Peyer's patch (tissue), 4 donors: Measurements from ENCODE around the gene ANG. TPM values are rescaled to one million over a fixed set of nuclear protein-coding genes. Genes with fewer than 3 reads are reported as not detected.
"Not testable (repeated sequence)": the region's sequence is repeated elsewhere in the genome, so short reads cannot be mapped to it uniquely, and the experiment has no call there.

Experiments used
- DNase-seq, 3 donors: peaks; one replicate each; pipeline ENCODE4 v3.0.0-alpha.2; 2017 to 2019
- H3K27ac ChIP-seq, 4 donors: fragments of 200-600 bp; sonication (generic); one replicate each; pipeline ENCODE4 v1.5.1; 2016 to 2019
- H3K27me3 ChIP-seq, 2 donors: fragments of 200-600 bp; sonication (generic); one replicate each; pipeline ENCODE4 v1.5.1; 2019
- H3K36me3 ChIP-seq, 3 donors: fragments of 200-600 bp; sonication (generic); one replicate each; pipeline ENCODE4 v1.5.1; 2016 to 2019
- H3K4me1 ChIP-seq, 4 donors: fragments of 200-600 bp; sonication (generic); one replicate each; pipeline ENCODE4 v1.5.1; 2016 to 2019
- H3K4me3 ChIP-seq, 4 donors: fragments of 200-600 bp; sonication (generic); 1 replicate in 3 of 4; 2 replicates in 1 of 4; pipeline ENCODE4 v1.5.1; 2016 to 2019; ENCODE audit warnings: mild to moderate bottlenecking in 1 of 4
- H3K9me3 ChIP-seq, 4 donors: fragments of 200-600 bp; sonication (generic); one replicate each; pipeline ENCODE4 v1.5.1; 2016 to 2019; ENCODE audit warnings: mild to moderate bottlenecking in 1 of 4
- CTCF ChIP-seq, 6 experiments: fragments of 450-650 bp in 4 of 6; fragments of 200-600 bp in 2 of 6; sonication (generic) in 1 of 6; IDR thresholded peaks; one replicate each; pipeline ENCODE4 v1.5.1; 2017 to 2019; ENCODE audit warnings: antibody characterized with exemption in 6 of 6, mild to moderate bottlenecking in 3 of 6, moderate library complexity in 1 of 6
- POLR2A ChIP-seq, 2 donors: fragments of 450-650 bp; IDR thresholded peaks; one replicate each; pipeline ENCODE4 v1.5.1; 2017; ENCODE audit warnings: antibody characterized with exemption in 2 of 2, mild to moderate bottlenecking in 2 of 2, moderate library complexity in 2 of 2
- total RNA-seq, 4 donors: library from RNA; depleted of rRNA; stranded (reverse); fragments of >200 nt; gene quantifications; one replicate each; pipeline ENCODE4 v1.1.0, GENCODE V29; 2016

ANG gene
- total RNA-seq, 4 donors from 2014 or later: 19.6 to 22.3 (median 20.0) TPM

GRCh38 chr14:20659336-20659735 lies 29.2 kb upstream of the ANG start:
- Histone ChIP-seq H3K36me3 (no peaks in the 10 kb centered on the region), H3K27ac (no peak overlapping the region), H3K9me3 (no peaks in the 10 kb centered on the region), H3K4me3 (no peak overlapping the region), H3K27me3 (no peaks in the 10 kb centered on the region), H3K4me1 (peaks cover 0 to 6% (median 0%) of the 10 kb centered on the region in 4 donors)
- DNase-seq: no peak
- no peak for TF ChIP-seq POLR2A (IDR thresholded peaks at IDR 0.05)
- no peak for TF ChIP-seq CTCF (IDR thresholded peaks at IDR 0.05)

- no peaks in the 10 kb centered on the region for H3K9me3 ChIP-seq
- no peak overlapping the region for H3K4me3 ChIP-seq
- H3K27ac ChIP-seq: no peak overlapping the region
- H3K4me1 ChIP-seq: peaks cover 0 to 6% (median 0%) of the 10 kb centered on the region in 4 donors
- TF ChIP-seq POLR2A (IDR thresholded peaks at IDR 0.05) (no peak), CTCF (IDR thresholded peaks at IDR 0.05) (no peak)
- no peaks in the 10 kb centered on the region for H3K27me3 ChIP-seq
- H3K36me3 ChIP-seq: no peaks in the 10 kb centered on the region
- DNase-seq: no peak
Measured at GRCh38 chr14:20659813-20660395, 28.7 kb upstream of the ANG start.

GRCh38 chr14:20661197-20661596 lies 27.4 kb upstream of the ANG start:
- no peak overlapping the region for H3K4me3 ChIP-seq
- DNase-seq: no peak
- TF ChIP-seq CTCF (IDR thresholded peaks at IDR 0.05) (no peak), POLR2A (IDR thresholded peaks at IDR 0.05) (no peak)
- no peaks in the 10 kb centered on the region for H3K9me3 ChIP-seq
- no peaks in the 10 kb centered on the region for H3K36me3 ChIP-seq
- peaks cover 0 to 6% (median 0%) of the 10 kb centered on the region in 4 donors for H3K4me1 ChIP-seq
- no peaks in the 10 kb centered on the region for H3K27me3 ChIP-seq
- no peak overlapping the region for H3K27ac ChIP-seq

- Histone ChIP-seq H3K4me1 (peaks cover 0 to 6% (median 0%) of the 10 kb centered on the region in 4 donors), H3K9me3 (no peaks in the 10 kb centered on the region), H3K36me3 (no peaks in the 10 kb centered on the region), H3K27ac (peak overlapping the region in 1 of 4 donors; percentile 68), H3K27me3 (no peaks in the 10 kb centered on the region), H3K4me3 (peak overlapping the region; percentile 26 to 46 (median 34))
- peak; percentile 73 to 88 (median 78) for DNase-seq
- TF ChIP-seq POLR2A (IDR thresholded peaks at IDR 0.05): no peak
- peak; percentile 66 to 71 (median 68) for TF ChIP-seq CTCF (IDR thresholded peaks at IDR 0.05)
Measured at GRCh38 chr14:20662968-20663732, 25.4 kb upstream of the ANG start.

GRCh38 chr14:20666400-20666961 lies 22.1 kb upstream of the ANG start:
- not testable (repeated sequence) for H3K27me3 ChIP-seq, H3K4me3 ChIP-seq, H3K4me1 ChIP-seq

GRCh38 chr14:20667957-20668356 lies 20.6 kb upstream of the ANG start:
- DNase-seq: peak in 1 of 3 donors; percentile 50
- Histone ChIP-seq H3K27ac (peak overlapping the region in 2 of 4 donors; percentile 29 to 74), H3K4me1 (peaks cover 0 to 6% (median 0%) of the 10 kb centered on the region in 4 donors), H3K36me3 (no peaks in the 10 kb centered on the region), H3K9me3 (no peaks in the 10 kb centered on the region), H3K27me3 (no peaks in the 10 kb centered on the region), H3K4me3 (no peak overlapping the region)
- TF ChIP-seq CTCF (IDR thresholded peaks at IDR 0.05) (no peak), POLR2A (IDR thresholded peaks at IDR 0.05) (no peak)

More at GRCh38 chr14:20666400-20666961, 22.1 kb upstream of the ANG start:
- peak overlapping the region in 1 of 4 donors; percentile 42 for H3K27ac ChIP-seq
- DNase-seq, H3K9me3 ChIP-seq, H3K36me3 ChIP-seq: not testable (repeated sequence)
